HEK293T (cell line): ENCODE data around the gene CERK.
"Not testable (repeated sequence)": the region's sequence is repeated elsewhere in the genome, so short reads cannot be mapped to it uniquely, and the experiment has no call there.

Source experiments
- CTCF ChIA-PET: fragments of 350-600 bp; formaldehyde crosslinking; extraction: SDS; loops from one replicate; lab custom pipeline; 2021; ENCODE audit warnings: antibody characterized with exemption, inconsistent platforms; lab: Yijun Ruan, JAX
- POLR2A ChIA-PET: fragments of 350-600 bp; formaldehyde crosslinking; extraction: SDS; loops from one replicate; lab custom pipeline; 2020; ENCODE audit warnings: antibody characterized with exemption, inconsistent platforms; lab: Yijun Ruan, JAX
- DNase-seq: peaks from one replicate; pipeline ENCODE4 v3.0.0; 2012; ENCODE audit warnings: mixed read lengths; ENCODE audit errors: extremely low spot score
- ARNT ChIP-seq: fragments of 450-650 bp; IDR thresholded peaks from 2 replicates; pipeline ENCODE4 v1.6.1; 2017; ENCODE audit warnings: mild to moderate bottlenecking
- BHLHE40 ChIP-seq: fragments of 450-650 bp; IDR thresholded peaks from 2 replicates; pipeline ENCODE4 v1.6.1; 2016; ENCODE audit warnings: mild to moderate bottlenecking, moderate library complexity, borderline replicate concordance
- CTBP1 ChIP-seq: fragments of 450-650 bp; IDR thresholded peaks from 2 replicates; pipeline ENCODE4 v1.6.1; 2016; ENCODE audit warnings: borderline replicate concordance
- ELF4 ChIP-seq: fragments of 450-650 bp; IDR thresholded peaks from 2 replicates; pipeline ENCODE4 v1.6.1; 2017; ENCODE audit warnings: antibody characterized with exemption
- FOXA1 ChIP-seq: fragments of 450-650 bp; IDR thresholded peaks from 2 replicates; pipeline ENCODE4 v1.6.1; 2016; ENCODE audit warnings: mild to moderate bottlenecking
- FOXK2 ChIP-seq: fragments of 450-650 bp; IDR thresholded peaks from 2 replicates; pipeline ENCODE4 v1.6.1; 2016; ENCODE audit warnings: mild to moderate bottlenecking
- FOXM1 ChIP-seq: fragments of 450-650 bp; IDR thresholded peaks from 2 replicates; pipeline ENCODE4 v1.6.1; 2017; ENCODE audit warnings: mild to moderate bottlenecking, borderline replicate concordance
- HDGF ChIP-seq: fragments of 450-650 bp; IDR thresholded peaks from 2 replicates; pipeline ENCODE4 v1.6.1; 2017; ENCODE audit warnings: antibody characterized with exemption, borderline replicate concordance
- L3MBTL2 ChIP-seq: fragments of 450-650 bp; conservative IDR thresholded peaks from 2 replicates; pipeline ENCODE4 v1.6.1; 2016; ENCODE audit warnings: mild to moderate bottlenecking
- LEF1 ChIP-seq: fragments of 450-650 bp; IDR thresholded peaks from 2 replicates; pipeline ENCODE4 v1.6.1; 2017; ENCODE audit warnings: mild to moderate bottlenecking, borderline replicate concordance
- NFRKB ChIP-seq: fragments of 450-650 bp; IDR thresholded peaks from 2 replicates; pipeline ENCODE4 v1.6.1; 2016; ENCODE audit warnings: mild to moderate bottlenecking, moderate library complexity
- PKNOX1 ChIP-seq: fragments of 450-650 bp; IDR thresholded peaks from 2 replicates; pipeline ENCODE4 v1.6.1; 2016
- SP1 ChIP-seq: fragments of 450-650 bp; IDR thresholded peaks from 2 replicates; pipeline ENCODE4 v1.6.1; 2017
- SUZ12 ChIP-seq: fragments of 450-650 bp; IDR thresholded peaks from 2 replicates; pipeline ENCODE4 v1.6.1; 2016; ENCODE audit warnings: mild to moderate bottlenecking
- TARDBP ChIP-seq: fragments of 450-650 bp; IDR thresholded peaks from 2 replicates; pipeline ENCODE4 v1.6.1; 2016
- ZNF384 ChIP-seq: fragments of 450-650 bp; IDR thresholded peaks from 2 replicates; pipeline ENCODE4 v1.6.1; 2016

CERK gene

GRCh38 chr22:46737976-46738646 lies at the start of gene CERK:
Gene CERK (minus strand): TSS chr22:46738252. CDS start chr22:46738148, 104 bp downstream.
- DNase-seq, result peak; percentile 77
- ChIA-PET CTCF (interaction anchor here (0.5 kb wide), 1 partner anchor 21 kb away, joined by 3 read pairs; no protein-coding TSS in a partner anchor), POLR2A (interaction anchor here (1.0 to 1.5 kb wide), 2 partner anchors 13 to 24 kb away, joined by 5 to 8 read pairs; partner anchors contain the start of gene TBC1D22A)
- TF ChIP-seq SUZ12 (no peak), SP1 (no peak), LEF1 (no peak), BHLHE40 (no peak), FOXK2 (no peak), HDGF (no peak), CTBP1 (no peak), L3MBTL2 (no peak), FOXM1 (no peak; the same call in 1 of the 2 replicates), FOXA1 (no peak), TARDBP (no peak), ZNF384 (no peak), NFRKB (no peak), ARNT (no peak), ELF4 (no peak)

- DNase-seq, result no peak
- TF ChIP-seq FOXK2 (no peak), CTBP1 (no peak), TARDBP (no peak), SUZ12 (no peak), PKNOX1 (no peak), NFRKB (no peak), BHLHE40 (no peak), ELF4 (no peak), LEF1 (no peak), HDGF (no peak), ARNT (no peak), ZNF384 (no peak), SP1 (no peak)
- ChIA-PET CTCF (no interaction called here), POLR2A (no interaction called here)
Observed at GRCh38 chr22:46783721-46784120, 45.7 kb upstream of the CERK start.

- POLR2A ChIA-PET, DNase-seq, CTCF ChIA-PET: not testable (repeated sequence)
Observed at GRCh38 chr22:46782200-46782599, 44.1 kb upstream of the CERK start.

GRCh38 chr22:46781291-46781690 lies 43.2 kb upstream of the CERK start:
- no peak for DNase-seq
- CTCF ChIA-PET, result no interaction called here
- POLR2A ChIA-PET, result interaction anchor here (1.7 kb wide), 1 partner anchor 19 kb away, joined by 8 read pairs; the partner anchor contains the start of gene TBC1D22A
- TF ChIP-seq ZNF384 (no peak), PKNOX1 (no peak)

GRCh38 chr22:46780453-46780852 lies 42.4 kb upstream of the CERK start:
- no peak for TF ChIP-seq TARDBP
- no peak for TF ChIP-seq ARNT
- no peak for TF ChIP-seq SP1
- no peak for TF ChIP-seq NFRKB
- TF ChIP-seq L3MBTL2, result no peak
- TF ChIP-seq SUZ12, result no peak
- no peak for TF ChIP-seq PKNOX1
- no peak for TF ChIP-seq LEF1
- no peak for TF ChIP-seq HDGF
- TF ChIP-seq FOXM1, result no peak
- TF ChIP-seq ELF4, result no peak
- ChIA-PET POLR2A (interaction anchor here (1.7 kb wide), 1 partner anchor 18 kb away, joined by 8 read pairs; the partner anchor contains the start of gene TBC1D22A), CTCF (interaction anchor here (1.6 kb wide), 1 partner anchor 10 kb away, joined by 4 read pairs; no protein-coding TSS in a partner anchor)
- no peak for DNase-seq

- POLR2A ChIA-PET, result no interaction called here
- TF ChIP-seq CTBP1, result no peak
- TF ChIP-seq PKNOX1, result no peak
- CTCF ChIA-PET, result interaction anchor here (1.6 kb wide), 1 partner anchor 9 kb away, joined by 4 read pairs; no protein-coding TSS in a partner anchor
Observed at GRCh38 chr22:46779651-46780050, 41.6 kb upstream of the CERK start.

More at GRCh38 chr22:46779651-46780050, 41.6 kb upstream of the CERK start:
- no peak for DNase-seq
